GM19035 (cell line): Measurements from ENCODE around the gene KIF16B.
A peak's percentile ranks its signal among the peaks of the same experiment; 100 is the strongest.

Source experiments
- ATAC-seq: cut with Tn5 transposase; IDR thresholded peaks from one replicate; pipeline ENCODE4 v1.9.1; 2021; ENCODE audit not compliant: unreplicated experiment

KIF16B gene

GRCh38 chr20:16483024-16483423 lies 90.2 kb downstream of the KIF16B start:
- no peak for ATAC-seq

- no peak for ATAC-seq
Observed at GRCh38 chr20:16481977-16482376, 91.3 kb downstream of the KIF16B start.

- ATAC-seq, result no peak
Observed at GRCh38 chr20:16479666-16480065, 93.6 kb downstream of the KIF16B start.

GRCh38 chr20:16477632-16478031 lies 95.6 kb downstream of the KIF16B start:
- no peak for ATAC-seq

DNA sequence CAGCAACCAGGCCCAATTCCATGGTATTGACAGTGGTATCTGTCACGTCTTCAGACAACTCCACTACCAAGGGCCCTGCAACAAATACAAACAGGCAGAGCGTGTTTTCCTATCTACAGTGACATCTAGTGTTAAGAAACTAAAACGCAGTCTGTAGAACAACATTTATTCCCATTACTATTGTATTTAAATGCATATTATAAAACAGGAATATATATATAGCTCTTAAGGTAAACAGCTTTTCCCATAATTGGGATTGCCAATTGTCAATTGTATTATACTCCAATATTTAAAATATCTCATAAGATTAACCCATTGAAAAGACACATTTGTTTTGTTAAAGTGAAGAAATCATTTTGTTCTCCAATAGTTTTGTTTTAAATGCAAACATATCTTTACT lies 97.2 kb downstream of the KIF16B start:
- peak; percentile 66 for ATAC-seq

DNA sequence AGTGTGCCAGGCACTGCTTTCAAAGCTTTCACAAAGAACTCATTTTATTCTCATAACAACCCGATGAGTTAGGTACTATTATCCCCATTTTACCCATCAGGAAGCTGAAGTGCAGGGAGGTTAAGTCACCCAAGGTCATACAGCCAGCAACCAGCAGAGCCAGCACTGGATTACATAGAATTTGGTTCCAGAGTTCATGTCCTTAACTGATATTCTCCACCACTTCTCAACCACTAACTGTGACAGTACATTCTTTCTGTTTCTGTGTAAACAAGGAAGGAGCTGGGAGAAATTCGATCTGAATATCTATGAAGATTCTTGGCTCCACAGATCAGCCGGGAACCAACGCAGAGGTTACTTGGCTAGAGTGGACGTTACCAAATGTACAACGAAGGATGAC lies 98.0 kb downstream of the KIF16B start:
- no peak for ATAC-seq

- no peak for ATAC-seq
Observed at GRCh38 chr20:16474363-16474762, 98.9 kb downstream of the KIF16B start.

- ATAC-seq, result no peak
Observed at GRCh38 chr20:16472045-16472872, 101.0 kb downstream of the KIF16B start.

GRCh38 chr20:16469395-16469905 lies 103.8 kb downstream of the KIF16B start:
- ATAC-seq, result no peak

DNA sequence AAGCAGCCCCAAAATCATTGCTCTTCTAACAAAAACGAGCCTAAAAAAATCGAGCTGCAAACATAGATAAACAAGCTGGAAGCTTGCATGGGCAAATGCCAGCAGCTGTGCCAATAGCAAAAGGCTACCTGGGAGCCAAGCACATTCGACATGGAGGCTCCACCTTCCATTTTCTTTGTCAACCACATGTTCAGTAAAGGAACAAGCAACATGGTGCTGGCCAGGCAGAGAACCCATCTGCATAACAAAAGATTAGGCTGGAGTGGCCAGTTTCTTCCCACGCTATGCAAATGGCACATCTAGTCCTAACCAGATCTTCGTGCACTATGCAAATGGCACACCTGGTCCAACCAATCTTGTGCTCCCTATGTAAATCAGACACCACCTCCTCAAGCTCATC lies 110.5 kb downstream of the KIF16B start:
- ATAC-seq, result no peak

DNA sequence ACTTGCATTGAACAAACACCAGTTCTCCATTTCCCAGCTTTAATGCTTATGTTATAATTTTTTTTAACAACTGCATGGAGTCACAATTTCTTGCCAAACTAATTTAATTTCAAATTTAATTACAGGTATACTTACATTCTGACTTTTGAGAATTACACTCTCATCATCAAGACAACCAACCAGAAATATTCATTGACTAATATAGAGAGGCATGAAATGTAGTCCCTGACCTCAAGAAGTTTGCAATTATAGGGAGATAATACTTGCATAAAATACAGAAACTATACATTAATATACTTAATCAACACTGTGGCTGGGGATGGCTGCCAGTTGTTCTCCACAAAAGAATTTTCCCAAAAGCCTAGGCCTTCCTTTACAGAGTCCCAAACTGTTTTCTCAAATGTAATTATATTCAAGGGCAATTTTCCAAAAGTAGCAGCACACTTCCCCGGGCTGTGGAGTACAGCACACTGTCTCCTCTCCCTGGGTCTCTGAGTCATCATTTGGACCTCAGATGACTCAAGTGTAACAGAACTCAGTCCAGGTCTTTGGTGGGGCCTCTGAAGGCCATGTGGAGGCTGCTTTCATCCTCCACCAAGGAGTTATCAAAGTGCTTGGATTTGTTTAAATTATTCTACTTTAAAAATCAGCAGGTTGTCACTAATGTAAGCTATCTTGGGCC lies 114.1 kb downstream of the KIF16B start:
- no peak for ATAC-seq

DNA sequence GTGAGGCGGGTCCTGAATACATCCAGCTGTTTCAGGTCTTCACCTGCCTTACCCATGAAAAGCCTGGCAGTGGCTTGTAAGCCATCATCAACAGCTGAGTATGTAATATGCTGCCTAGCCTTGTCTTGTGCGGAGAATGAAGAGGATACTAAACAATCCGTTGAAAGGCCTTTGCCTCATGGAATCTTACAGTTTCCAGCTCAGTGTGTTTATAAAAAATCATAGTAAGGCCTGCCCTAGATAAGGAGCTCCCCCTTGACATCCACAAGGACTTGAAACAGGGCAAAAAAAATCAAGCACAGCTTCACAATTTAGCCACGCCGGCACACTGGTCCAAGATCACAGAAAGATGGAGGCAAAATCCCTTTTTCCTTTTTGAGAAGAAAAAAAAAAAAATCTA lies 115.7 kb downstream of the KIF16B start:
- ATAC-seq, result no peak

- no peak for ATAC-seq
Observed at GRCh38 chr20:16455324-16455723, 117.9 kb downstream of the KIF16B start.

DNA sequence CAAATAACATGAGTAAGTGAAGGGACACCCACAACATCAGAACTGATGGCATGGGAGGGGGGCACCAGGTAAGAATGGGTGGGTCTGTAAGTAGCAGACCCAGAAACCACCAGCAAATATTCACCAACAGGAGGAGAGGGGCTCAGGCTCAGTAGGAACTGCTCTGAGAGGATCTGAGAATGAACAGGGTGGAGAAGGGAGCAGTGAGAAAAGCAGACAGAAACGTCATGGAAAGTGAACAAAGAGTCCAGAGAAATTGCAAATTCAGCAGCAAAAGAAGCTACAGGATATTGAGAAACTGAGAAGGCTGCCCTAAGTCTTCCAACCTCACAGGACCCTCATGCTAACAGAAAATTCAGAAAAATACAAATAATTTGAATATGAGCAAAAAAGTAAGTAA lies 121.3 kb downstream of the KIF16B start:
- ATAC-seq, result no peak

DNA sequence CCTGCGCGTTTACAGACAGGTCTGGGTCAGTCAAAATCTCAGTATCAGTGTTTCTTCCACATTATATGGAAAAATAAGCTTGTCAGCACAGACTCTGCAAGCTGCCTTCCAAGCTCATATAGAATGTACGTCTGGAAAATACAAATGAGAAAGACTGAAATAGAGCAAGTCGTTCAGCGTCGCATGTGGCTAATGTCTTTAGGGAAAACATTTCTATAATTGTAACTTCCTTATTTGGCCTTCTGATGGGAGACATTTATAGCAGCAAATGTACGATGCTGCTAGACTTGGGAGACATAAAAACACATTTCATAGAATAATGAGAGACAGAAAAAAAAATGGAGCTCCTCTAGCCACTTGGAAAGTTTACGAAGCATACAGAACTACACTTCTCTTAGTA lies 122.2 kb downstream of the KIF16B start:
- ATAC-seq, result no peak

DNA sequence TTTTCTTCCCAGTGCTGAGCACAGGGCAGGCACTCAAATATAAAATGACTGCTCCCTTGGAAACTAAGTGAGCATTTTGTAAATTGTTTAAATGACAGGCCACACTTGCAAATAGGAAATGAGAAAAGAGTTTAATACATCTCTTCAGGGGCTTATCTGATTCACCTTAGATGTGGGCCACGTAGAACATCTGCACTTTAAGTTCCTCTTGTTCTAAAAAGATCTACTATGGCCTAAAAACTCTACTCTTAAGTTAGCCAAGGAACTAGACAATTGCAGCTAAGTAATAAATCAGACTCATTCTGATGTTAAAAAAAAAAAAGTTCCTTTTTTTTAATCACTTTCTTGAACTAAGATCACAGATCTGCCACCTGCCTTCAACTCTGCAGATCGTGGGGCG lies 126.3 kb downstream of the KIF16B start:
- no peak for ATAC-seq

GRCh38 chr20:16446246-16446645 lies 127.0 kb downstream of the KIF16B start:
- ATAC-seq, result no peak

DNA sequence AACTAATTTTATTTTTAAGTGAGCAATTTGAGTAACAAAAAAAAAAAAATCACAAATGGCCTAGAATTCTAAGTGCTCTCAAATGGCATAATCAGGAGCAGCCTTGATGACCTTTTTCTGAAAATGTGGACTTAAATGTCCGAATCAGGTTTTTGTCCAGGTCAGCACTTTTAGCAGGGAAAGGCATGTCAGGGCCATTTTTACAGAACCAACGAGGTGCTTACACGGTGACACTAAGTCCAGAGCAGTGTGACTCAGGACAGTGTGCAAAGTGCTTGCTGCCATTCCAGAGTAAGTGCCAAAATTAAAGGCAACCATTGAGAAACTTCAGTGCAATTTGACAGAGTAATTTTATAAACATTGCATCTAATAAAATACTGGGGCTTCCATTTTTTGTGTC lies 127.8 kb downstream of the KIF16B start:
- no peak for ATAC-seq

GRCh38 chr20:16444057-16444777 lies 129.0 kb downstream of the KIF16B start:
- ATAC-seq, result no peak

DNA sequence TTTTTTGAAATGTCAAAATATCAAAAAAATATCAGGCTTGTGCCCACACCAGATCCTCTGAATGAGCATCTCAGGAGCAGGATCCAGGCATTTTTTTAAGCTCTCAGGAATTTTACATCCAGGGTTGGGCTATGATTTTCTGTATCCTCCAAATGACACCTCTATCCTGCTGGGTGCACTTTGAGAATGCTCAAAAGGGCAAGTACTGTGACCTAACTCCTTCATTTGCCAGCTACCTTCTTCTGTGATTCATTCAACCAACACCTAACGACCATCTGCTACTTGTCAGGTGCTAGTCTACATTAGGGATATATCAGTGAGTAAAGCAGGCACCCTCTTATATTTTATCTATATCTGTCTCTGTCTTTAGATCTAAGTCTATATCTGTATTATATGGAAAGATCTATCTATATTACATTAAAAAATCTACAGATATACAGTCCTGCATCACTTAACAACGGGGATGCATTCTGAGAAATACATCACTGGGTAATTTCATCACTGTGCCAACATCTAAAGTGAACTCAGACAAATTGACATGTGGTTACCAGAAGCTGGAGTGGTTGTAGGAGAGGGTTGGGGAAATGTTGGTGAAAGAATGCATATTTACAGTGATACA lies 131.6 kb downstream of the KIF16B start:
- no peak for ATAC-seq

DNA sequence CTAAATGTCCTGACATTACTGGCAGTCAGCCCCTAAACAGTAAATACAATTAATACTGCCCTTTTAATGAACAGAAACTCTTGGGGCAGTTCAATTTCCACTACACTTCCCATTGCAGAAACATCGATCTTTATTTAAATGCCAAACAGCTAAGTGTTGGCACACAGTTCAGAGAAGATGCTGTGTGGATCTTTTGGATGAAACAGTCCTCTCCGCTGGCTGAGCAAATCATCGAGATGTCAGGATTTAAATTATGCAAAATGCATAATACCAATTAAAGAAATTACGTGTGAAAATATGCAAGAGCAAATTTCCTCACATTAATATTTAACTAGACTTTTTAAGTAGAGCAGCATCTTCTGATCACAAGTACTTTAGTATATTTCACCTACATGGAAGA lies 132.6 kb downstream of the KIF16B start:
- no peak for ATAC-seq
